Stimulated activated CD8-positive, alpha-beta memory T cell treated with anti-CD3 and anti-CD28 coated beads, Interleukin-15, amount 100 ng/mL, for 4 hours (primary cell): ENCODE data around the gene NLGN2.
A peak's percentile ranks its signal among the peaks of the same experiment; 100 is the strongest.

Experiments
- DNase-seq, 2 donors: peaks; one replicate each; pipeline ENCODE4 v3.0.0-alpha.2; 2020; ENCODE audit warnings: low read depth in 2 of 2

NLGN2 gene

GRCh38 chr17:7414837-7415236, 7.2 kb downstream of the NLGN2 start:
- DNase-seq, result no peak

GRCh38 chr17:7415784-7416183, 8.1 kb downstream of the NLGN2 start:
- DNase-seq, result no peak

GRCh38 chr17:7416323-7416722, 8.7 kb downstream of the NLGN2 start:
- DNase-seq, result no peak

DNA sequence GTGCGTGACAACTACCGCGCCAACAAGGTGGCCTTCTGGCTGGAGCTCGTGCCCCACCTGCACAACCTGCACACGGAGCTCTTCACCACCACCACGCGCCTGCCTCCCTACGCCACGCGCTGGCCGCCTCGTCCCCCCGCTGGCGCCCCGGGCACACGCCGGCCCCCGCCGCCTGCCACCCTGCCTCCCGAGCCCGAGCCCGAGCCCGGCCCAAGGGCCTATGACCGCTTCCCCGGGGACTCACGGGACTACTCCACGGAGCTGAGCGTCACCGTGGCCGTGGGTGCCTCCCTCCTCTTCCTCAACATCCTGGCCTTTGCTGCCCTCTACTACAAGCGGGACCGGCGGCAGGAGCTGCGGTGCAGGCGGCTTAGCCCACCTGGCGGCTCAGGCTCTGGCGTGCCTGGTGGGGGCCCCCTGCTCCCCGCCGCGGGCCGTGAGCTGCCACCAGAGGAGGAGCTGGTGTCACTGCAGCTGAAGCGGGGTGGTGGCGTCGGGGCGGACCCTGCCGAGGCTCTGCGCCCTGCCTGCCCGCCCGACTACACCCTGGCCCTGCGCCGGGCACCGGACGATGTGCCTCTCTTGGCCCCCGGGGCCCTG, 9.5 kb downstream of the NLGN2 start:
- no peak for DNase-seq

DNA sequence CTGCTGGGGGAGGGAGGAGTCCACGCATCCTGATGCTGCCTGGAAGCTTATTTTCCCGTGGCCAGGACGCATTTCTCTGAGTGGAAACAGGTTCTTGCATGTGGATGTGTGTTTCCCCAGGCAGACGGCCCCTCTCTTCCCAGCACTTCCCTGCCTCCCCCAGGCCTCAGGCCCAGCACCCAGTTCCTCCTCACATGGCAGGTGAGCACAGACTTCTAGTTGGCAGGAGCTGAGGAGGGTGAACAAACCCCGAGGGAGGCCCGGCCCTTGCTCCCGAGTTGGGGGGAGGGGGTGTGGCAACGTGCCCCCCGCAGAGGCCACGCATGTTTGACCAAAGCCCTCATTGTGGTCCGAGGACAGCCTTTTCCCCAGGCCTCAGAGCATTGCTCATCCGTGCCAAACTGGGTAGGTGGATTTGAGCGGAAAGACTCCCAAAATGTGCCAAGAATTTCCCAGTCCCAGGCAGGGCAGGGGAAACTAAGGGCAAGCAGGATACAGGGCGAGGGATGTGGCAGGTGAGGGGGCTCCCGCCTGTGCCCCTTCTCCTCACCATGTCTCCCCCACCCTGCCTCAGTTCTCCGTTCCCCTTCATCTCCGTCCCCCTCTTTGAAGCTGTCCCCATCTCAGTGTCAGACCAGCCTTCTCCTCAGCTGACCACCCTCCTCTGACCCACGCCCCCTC, 11.0 kb downstream of the NLGN2 start:
- DNase-seq, result no peak

GRCh38 chr17:7419819-7420610, 12.4 kb downstream of the NLGN2 start, which contains the start of gene SPEM1:
Gene SPEM1 (plus strand): TSS chr17:7420324. CDS start chr17:7420385, 61 bp downstream.
- no peak for DNase-seq

DNA sequence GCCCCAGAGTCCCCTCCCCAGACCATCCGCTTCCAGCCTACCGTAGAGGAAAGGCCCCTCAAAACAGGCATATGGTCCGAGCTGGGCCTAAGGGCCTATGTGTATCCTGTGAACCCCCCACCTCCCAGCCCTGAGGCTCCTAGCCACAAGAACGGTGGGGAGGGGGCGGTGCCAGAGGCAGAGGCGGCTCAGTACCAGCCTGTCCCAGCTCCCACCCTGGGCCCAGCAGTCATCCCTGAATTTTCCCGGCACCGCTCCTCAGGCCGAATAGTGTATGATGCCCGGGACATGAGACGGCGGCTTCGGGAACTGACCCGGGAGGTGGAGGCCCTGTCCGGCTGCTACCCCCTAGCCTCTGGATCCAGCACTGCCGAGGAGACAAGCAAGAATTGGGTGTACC, 13.5 kb downstream of the NLGN2 start:
- no peak for DNase-seq

DNA sequence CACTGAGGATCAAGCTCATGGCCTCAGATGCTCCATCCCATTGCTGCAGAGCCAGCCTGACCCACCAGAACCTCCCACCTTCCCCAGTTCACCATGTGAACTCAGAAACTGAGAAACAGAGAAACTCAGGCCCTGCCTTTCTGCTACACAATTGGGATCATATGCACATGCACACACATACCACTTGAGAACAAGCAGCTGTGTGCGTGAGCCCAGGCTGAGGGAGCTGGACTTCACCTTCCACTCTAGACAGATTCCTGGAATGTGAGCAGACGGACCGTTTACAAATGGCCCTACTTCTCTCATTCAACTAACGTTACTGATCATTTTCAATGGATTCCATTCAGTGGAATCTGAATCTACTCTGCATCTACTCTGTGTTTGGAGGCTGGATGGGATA, 16.0 kb downstream of the NLGN2 start:
- DNase-seq, result no peak

DNA sequence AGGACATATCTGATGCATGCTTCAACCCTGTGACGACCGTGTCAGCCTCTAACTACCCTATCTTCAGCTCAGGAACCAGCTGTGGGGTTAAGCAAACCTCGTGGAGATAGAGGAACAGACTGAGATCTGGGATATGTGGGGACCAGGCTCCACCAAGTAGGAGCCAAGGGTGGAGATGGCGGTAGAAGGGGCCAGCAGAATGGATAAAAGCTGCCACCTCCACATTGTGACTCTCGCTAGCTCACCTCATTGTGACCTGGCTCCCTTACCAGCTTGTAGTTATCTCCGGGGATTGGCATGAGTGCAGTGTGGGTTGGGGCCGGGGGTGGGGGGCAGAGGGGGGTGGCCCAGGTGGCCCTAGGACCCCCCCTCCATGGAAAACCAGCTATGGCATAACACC, 17.7 kb downstream of the NLGN2 start, which contains the start of gene SPEM2:
SPEM2 (plus strand) TSS at position 301 of the 400 bp plus-strand sequence; CDS start at position 374, 73 bp downstream.
- no peak for DNase-seq

- DNase-seq, result no peak
Measured at GRCh38 chr17:7425756-7426155, 18.1 kb downstream of the NLGN2 start.

- no peak for DNase-seq
Measured at GRCh38 chr17:7426203-7426863, 18.7 kb downstream of the NLGN2 start.

DNA sequence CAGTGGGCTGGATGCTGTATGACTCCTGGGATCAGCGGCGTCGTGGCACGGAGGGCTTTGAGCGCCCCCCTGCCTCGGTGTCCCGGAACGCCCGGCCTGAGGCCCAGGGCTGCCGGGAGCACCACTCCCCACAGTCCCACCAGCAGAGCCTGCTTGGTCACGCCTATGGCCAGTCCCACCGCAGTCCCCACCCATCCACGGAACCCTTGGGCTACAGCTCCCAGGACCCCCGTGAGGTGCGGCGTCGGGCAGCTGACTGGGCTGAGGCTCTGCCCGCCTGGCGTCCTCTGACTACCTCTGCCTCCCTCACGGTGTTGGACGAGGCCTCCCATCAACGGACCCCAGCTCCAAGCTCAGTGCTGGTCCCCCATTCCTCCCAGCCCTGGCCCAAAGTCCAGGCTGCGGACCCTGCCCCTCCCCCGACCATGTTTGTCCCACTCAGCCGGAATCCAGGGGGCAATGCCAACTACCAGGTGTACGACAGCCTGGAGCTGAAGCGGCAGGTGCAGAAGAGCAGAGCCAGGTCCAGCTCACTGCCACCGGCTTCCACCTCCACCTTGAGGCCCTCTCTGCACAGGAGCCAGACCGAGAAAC, 19.3 kb downstream of the NLGN2 start:
- DNase-seq, result no peak

GRCh38 chr17:7427549-7427948, 19.9 kb downstream of the NLGN2 start:
- DNase-seq, result no peak

DNA sequence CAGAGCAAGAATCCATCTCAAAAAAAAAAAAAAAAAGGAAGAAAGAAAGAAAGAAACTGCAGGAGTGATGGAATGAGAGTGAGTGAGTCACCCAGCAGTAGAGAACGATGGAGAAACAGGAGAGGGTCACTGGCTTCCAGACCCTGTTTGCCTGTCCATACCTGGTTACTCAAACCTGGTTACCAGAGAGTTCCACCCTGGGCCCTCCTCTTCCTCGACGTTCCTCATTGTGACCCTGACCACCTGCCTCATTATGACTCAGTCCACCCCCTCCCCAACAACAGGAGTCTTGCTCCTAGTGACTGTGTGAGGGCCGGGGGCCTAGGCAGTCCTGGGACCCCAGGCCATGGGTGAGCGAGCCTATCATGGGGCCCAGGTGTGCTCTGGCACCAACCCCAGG, 20.9 kb downstream of the NLGN2 start, which contains the start of gene SPEM3:
SPEM3 (plus strand) TSS at position 301 of the 400 bp plus-strand sequence; CDS start at position 347, 46 bp downstream.
- no peak for DNase-seq

- no peak for DNase-seq
Measured at GRCh38 chr17:7429722-7430121, 22.1 kb downstream of the NLGN2 start.

GRCh38 chr17:7431231-7431630, 23.6 kb downstream of the NLGN2 start:
- DNase-seq, result no peak

DNA sequence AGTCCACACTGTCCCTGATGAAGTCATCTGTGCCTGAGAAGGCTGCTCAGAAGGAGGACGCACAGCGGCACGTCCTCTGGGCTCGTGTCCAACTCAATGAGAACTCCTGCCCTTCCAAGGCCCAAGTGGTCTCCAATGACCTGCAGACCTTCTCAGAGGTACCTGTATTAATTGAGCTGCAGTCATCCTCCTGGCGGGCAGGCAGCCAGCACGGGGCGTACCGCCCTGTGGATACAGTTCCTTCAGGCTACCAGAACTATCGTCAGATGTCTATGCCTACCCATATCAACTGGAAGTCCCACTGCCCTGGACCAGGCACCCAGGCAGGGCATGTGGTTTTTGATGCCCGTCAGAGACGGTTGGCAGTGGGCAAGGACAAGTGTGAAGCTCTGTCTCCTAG, 24.7 kb downstream of the NLGN2 start:
- no peak for DNase-seq

DNA sequence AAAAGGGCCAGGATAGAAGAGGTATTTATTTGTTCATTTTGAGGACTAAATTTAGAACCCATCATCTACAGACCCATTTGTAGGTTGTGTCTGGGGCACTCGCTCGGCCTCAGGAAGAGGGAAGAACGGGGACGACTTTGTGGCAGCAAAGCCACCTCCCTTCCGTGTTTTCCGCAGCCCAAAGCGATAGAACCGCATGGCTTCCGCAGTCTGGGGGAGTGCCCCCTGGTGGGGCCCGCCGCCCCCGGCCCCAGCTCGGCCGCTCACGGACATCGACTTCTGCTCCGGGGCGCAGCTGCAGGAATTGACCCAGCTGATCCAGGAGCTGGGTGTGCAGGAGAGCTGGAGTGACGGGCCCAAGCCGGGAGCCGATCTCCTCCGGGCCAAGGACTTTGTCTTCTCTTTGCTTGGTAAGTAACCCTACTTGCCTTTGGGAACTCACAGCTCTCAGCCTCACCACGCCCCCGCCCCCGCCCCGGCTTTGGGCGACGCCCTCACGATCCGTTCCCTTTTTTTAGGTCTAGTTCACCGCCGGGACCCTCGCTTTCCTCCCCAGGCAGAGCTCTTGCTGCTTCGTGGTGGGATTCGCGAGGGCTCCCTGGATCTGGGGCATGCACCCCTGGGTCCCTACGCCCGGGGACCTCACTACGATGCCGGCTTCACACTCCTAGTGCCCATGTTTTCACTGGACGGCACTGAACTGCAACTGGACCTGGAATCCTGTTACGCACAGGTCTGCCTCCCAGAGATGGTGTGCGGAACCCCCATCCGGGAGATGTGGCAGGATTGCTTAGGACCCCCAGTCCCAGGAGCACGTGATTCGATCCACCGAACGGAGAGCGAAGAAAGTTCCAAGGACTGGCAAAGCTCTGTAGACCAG, 28.3 kb downstream of the NLGN2 start:
- peak in 1 of 2 donors; percentile 38 for DNase-seq

- DNase-seq, result peak; percentile 50 to 67
Measured at GRCh38 chr17:7436556-7437368, 29.1 kb downstream of the NLGN2 start.

GRCh38 chr17:7437369-7437863, 29.8 kb downstream of the NLGN2 start:
- DNase-seq, result no peak
